ENCODE results near the gene TMEM232. TPM values are rescaled to one million over a fixed set of nuclear protein-coding genes. Genes with fewer than 3 reads are reported as not detected.

The TMEM232 gene
- polyA plus RNA-seq, 1 donor (not counting 4 experiments of a cell fraction or from before 2014, with no cell fraction given) = 1.00 TPM

DNA sequence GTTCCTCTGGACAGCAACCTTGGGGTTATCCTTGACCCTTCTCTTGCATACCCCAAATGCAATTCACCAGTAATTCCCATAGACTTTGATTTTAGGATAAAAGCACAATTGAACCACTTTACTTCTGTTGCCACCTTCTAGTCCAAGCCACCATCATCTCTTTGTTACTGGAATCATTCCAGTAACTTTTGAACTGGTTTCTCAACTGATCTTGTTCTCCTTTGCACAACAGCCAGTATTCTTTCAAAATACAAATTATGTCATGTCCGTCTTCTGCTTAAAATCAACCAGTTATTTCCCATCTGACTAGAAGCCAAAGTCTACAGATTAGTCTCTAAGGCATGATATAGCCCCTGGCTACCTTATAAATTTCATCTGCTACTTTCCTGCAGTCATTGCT, 33.7 kb upstream of the TMEM232 start:
- Histone ChIP-seq H2AFZ (ENCODE audit: control insufficient read depth, low read length) (no peak overlapping the region), H4K20me1 (ENCODE audit: control insufficient read depth, extremely low read depth, insufficient read depth, low read length) (no peaks in the 10 kb centered on the region), H3K9me1 (ENCODE audit: control insufficient read depth, extremely low read depth, insufficient read depth, low read length) (no peaks in the 10 kb centered on the region), H3K27ac (ENCODE audit: control insufficient read depth, insufficient read depth, low read length) (no peak overlapping the region), H3K27me3 (ENCODE audit: control insufficient read depth, extremely low read depth, insufficient read depth, low read length) (no peaks in the 10 kb centered on the region), H3K36me3 (ENCODE audit: control insufficient read depth in 2 of 2, extremely low read depth in 1 of 2, insufficient read depth in 2 of 2, low read length in 2 of 2) (peaks cover 0 to 8% of the 10 kb centered on the region in 2 experiments), H3K9ac (ENCODE audit: control insufficient read depth, extremely low read depth, insufficient read depth, low read length) (no peak overlapping the region), H3K4me2 (ENCODE audit: control insufficient read depth, extremely low read depth, insufficient read depth, low read depth, low read length) (no peak overlapping the region), H3K9me3 (ENCODE audit: control insufficient read depth, low read depth, low read length) (no peaks in the 10 kb centered on the region), H3K4me1 (ENCODE audit: control insufficient read depth, extremely low read depth, insufficient read depth, low read length) (no peaks in the 10 kb centered on the region), H3K4me3 (ENCODE audit: control insufficient read depth in 2 of 3, extremely low read depth in 1 of 3, insufficient read depth in 2 of 3, low read depth in 1 of 3, low read length in 3 of 3) (no peak overlapping the region), H3K79me2 (ENCODE audit: control insufficient read depth, insufficient read depth, low read length) (no peaks in the 10 kb centered on the region)
- no peak for FAIRE-seq
- no peak for TF ChIP-seq EZH2 (IDR thresholded peaks at IDR 0.05; ENCODE audit: low read length)
- TF ChIP-seq, protein P1, sequence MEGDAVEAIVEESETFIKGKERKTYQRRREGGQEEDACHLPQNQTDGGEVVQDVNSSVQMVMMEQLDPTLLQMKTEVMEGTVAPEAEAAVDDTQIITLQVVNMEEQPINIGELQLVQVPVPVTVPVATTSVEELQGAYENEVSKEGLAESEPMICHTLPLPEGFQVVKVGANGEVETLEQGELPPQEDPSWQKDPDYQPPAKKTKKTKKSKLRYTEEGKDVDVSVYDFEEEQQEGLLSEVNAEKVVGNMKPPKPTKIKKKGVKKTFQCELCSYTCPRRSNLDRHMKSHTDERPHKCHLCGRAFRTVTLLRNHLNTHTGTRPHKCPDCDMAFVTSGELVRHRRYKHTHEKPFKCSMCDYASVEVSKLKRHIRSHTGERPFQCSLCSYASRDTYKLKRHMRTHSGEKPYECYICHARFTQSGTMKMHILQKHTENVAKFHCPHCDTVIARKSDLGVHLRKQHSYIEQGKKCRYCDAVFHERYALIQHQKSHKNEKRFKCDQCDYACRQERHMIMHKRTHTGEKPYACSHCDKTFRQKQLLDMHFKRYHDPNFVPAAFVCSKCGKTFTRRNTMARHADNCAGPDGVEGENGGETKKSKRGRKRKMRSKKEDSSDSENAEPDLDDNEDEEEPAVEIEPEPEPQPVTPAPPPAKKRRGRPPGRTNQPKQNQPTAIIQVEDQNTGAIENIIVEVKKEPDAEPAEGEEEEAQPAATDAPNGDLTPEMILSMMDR (optimal IDR thresholded peaks at IDR 0.05 in 1 of 3, IDR thresholded peaks at IDR 0.05 in 1 of 3, conservative IDR thresholded peaks at IDR 0.05 in 1 of 3; ENCODE audit: extremely low read depth in 1 of 3, insufficient read depth in 2 of 3, low read length in 3 of 3) = no peak
- no peak for DNase-seq (ENCODE audit: low read depth, low spot score)
- dilution Hi-C loops (cut with MboI; ENCODE audit: extremely low pct_ligation_motif_present, low sequenced_read_pairs) = no loop called here

DNA sequence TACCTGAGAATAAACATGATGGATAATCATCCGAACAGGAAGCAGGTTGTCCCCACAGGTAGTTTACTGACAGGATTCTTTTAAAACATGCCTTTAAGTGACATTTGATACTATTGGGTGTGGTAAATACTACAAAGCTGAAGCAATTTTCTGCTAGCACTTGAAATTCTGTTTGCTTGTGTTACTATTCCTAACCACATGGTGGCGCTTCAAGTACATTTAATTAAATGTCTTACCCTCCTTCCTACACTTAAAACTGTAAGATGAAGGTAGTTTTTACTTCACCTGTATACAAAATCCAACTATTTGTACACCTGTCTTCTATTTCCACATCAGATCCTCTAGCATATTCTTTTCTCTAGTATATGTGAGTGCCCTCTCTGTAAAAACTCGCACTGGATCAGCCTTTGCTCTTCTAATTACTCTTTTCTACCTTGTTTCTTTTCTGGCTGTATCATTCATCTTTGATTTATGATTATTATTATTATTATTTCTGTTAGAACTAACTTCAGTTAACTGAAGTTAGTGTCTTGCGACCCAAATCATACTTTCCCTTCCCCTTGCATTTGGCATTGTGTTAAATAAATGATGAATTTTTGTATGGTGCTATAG, 30.8 kb upstream of the TMEM232 start:
- FAIRE-seq (no peak), DNase-seq (ENCODE audit: low read depth, low spot score) (peak; percentile 4)
- Histone ChIP-seq H3K4me1 (ENCODE audit: control insufficient read depth, extremely low read depth, insufficient read depth, low read length) (no peaks in the 10 kb centered on the region), H3K36me3 (ENCODE audit: control insufficient read depth in 2 of 2, extremely low read depth in 1 of 2, insufficient read depth in 2 of 2, low read length in 2 of 2) (peaks cover 0 to 4% of the 10 kb centered on the region in 2 experiments), H3K9me1 (ENCODE audit: control insufficient read depth, extremely low read depth, insufficient read depth, low read length) (no peaks in the 10 kb centered on the region), H3K27ac (ENCODE audit: control insufficient read depth, insufficient read depth, low read length) (peak overlapping the region; percentile 36), H3K4me3 (ENCODE audit: control insufficient read depth in 2 of 3, extremely low read depth in 1 of 3, insufficient read depth in 2 of 3, low read depth in 1 of 3, low read length in 3 of 3) (no peak overlapping the region), H3K27me3 (ENCODE audit: control insufficient read depth, extremely low read depth, insufficient read depth, low read length) (no peaks in the 10 kb centered on the region), H3K79me2 (ENCODE audit: control insufficient read depth, insufficient read depth, low read length) (no peaks in the 10 kb centered on the region), H4K20me1 (ENCODE audit: control insufficient read depth, extremely low read depth, insufficient read depth, low read length) (no peaks in the 10 kb centered on the region), H3K9me3 (ENCODE audit: control insufficient read depth, low read depth, low read length) (no peaks in the 10 kb centered on the region), H3K9ac (ENCODE audit: control insufficient read depth, extremely low read depth, insufficient read depth, low read length) (no peak overlapping the region), H3K4me2 (ENCODE audit: control insufficient read depth, extremely low read depth, insufficient read depth, low read depth, low read length) (no peak overlapping the region), H2AFZ (ENCODE audit: control insufficient read depth, low read length) (no peak overlapping the region)
- TF ChIP-seq, protein P1 (optimal IDR thresholded peaks at IDR 0.05 in 1 of 3, IDR thresholded peaks at IDR 0.05 in 1 of 3, conservative IDR thresholded peaks at IDR 0.05 in 1 of 3; ENCODE audit: extremely low read depth in 1 of 3, insufficient read depth in 2 of 3, low read length in 3 of 3) = peak in 2 of 3 experiments; percentile 50 to 52
- no peak for TF ChIP-seq EZH2 (IDR thresholded peaks at IDR 0.05; ENCODE audit: low read length)
- dilution Hi-C loops (cut with MboI; ENCODE audit: extremely low pct_ligation_motif_present, low sequenced_read_pairs) = no loop called here

All from keratinocyte (primary cell).